HepG2 (cell line): Measurements from ENCODE around the gene SLC29A1. TPM values are rescaled to one million over a fixed set of nuclear protein-coding genes. Genes with fewer than 3 reads are reported as not detected.

ENCODE experiments used
- ARID3A ChIP-seq: IDR thresholded peaks from 2 replicates; pipeline ENCODE4 v1.6.1; 2012; ENCODE audit warnings: low read depth, low read length, improper control_type of control experiment
- ARNT ChIP-seq: fragments of 450-650 bp; IDR thresholded peaks from 2 replicates; pipeline ENCODE4 v1.6.1; 2017
- CTCF ChIP-seq: sonication (generic); formaldehyde crosslinking; IDR thresholded peaks from 2 replicates; pipeline ENCODE4 v1.5.0; 2020; ENCODE audit warnings: mild to moderate bottlenecking, missing genetic modification reagents, moderate library complexity
- DBP ChIP-seq: sonication (generic); formaldehyde crosslinking; IDR thresholded peaks from 2 replicates; pipeline ENCODE4 v1.4.0; 2020; ENCODE audit warnings: missing genetic modification reagents; ENCODE audit errors: not compliant biosample characterization
- FOXO1 ChIP-seq: sonication (generic); formaldehyde crosslinking; IDR thresholded peaks from 2 replicates; pipeline ENCODE4 v1.4.0; 2020; ENCODE audit warnings: missing genetic modification reagents
- FOXP4 ChIP-seq: sonication (generic); formaldehyde crosslinking; IDR thresholded peaks from 2 replicates; pipeline ENCODE4 v1.4.0; 2020; ENCODE audit warnings: missing genetic modification reagents
- GTF3A ChIP-seq: sonication (generic); formaldehyde crosslinking; conservative IDR thresholded peaks from 2 replicates; pipeline ENCODE4 v1.4.0; 2020; ENCODE audit warnings: mild to moderate bottlenecking, missing genetic modification reagents
- MXI1 ChIP-seq: IDR thresholded peaks from 3 replicates; pipeline ENCODE4 v1.6.1; 2012; ENCODE audit warnings: low read depth, low read length, inconsistent platforms, borderline replicate concordance
- PHB2 ChIP-seq: fragments of 450-650 bp; IDR thresholded peaks from 2 replicates; pipeline ENCODE4 v1.6.1; 2018; ENCODE audit not compliant: partially characterized antibody
- RFXAP ChIP-seq: sonication (generic); formaldehyde crosslinking; IDR thresholded peaks from 2 replicates; pipeline ENCODE4 v1.4.0; 2020; ENCODE audit warnings: missing genetic modification reagents, borderline replicate concordance
- SAP130 ChIP-seq: IDR thresholded peaks from 2 replicates; pipeline ENCODE4 v1.6.1; 2016; ENCODE audit warnings: low read depth
- ZBTB21 ChIP-seq: sonication (generic); formaldehyde crosslinking; IDR thresholded peaks from 2 replicates; pipeline ENCODE4 v1.4.0; 2020; ENCODE audit warnings: missing genetic modification reagents
- ZC3H13 ChIP-seq: sonication (generic); formaldehyde crosslinking; IDR thresholded peaks from 2 replicates; pipeline ENCODE4 v1.8.1; 2023; ENCODE audit warnings: mild to moderate bottlenecking, missing genetic modification reagents, moderate library complexity
- ZHX1 ChIP-seq: sonication (generic); formaldehyde crosslinking; IDR thresholded peaks from 2 replicates; pipeline ENCODE4 v1.8.1; 2022; ENCODE audit warnings: low read depth, mild to moderate bottlenecking, missing genetic modification reagents
- ZMYM4 ChIP-seq: sonication (generic); formaldehyde crosslinking; IDR thresholded peaks from 2 replicates; pipeline ENCODE4 v1.8.1; 2023; ENCODE audit warnings: mild to moderate bottlenecking, missing genetic modification reagents
- ZNF564 ChIP-seq: sonication (generic); formaldehyde crosslinking; IDR thresholded peaks from 2 replicates; pipeline ENCODE4 v1.8.1; 2023; ENCODE audit warnings: mild to moderate bottlenecking, missing genetic modification reagents
- ZNF597 ChIP-seq: sonication (generic); formaldehyde crosslinking; IDR thresholded peaks from 2 replicates; pipeline ENCODE4 v1.5.0; 2020; ENCODE audit warnings: missing genetic modification reagents
- polyA plus RNA-seq, 8 experiments: library from polyadenylated mRNA; depleted of rRNA in 3 of 8; stranded (reverse) in 7 of 8; unstranded in 1 of 8; fragments of >200 nt; fragmentation: Illumina TruSeq in 4 of 8; extraction: Trizol in 4 of 8; gene quantifications; 2 replicates each; pipeline versions ENCODE4 v1.2.1 to v1.2.3, GENCODE V29; 2011 to 2016; ENCODE audit warnings: low read depth in 4 of 8, missing spikeins in 1 of 8, mixed read lengths in 1 of 8; ENCODE audit not compliant: insufficient read depth in 1 of 8
- total RNA-seq, 5 experiments: library from RNA; depleted of rRNA; stranded (reverse); fragments of >200 nt; fragmentation: Illumina TruSeq; extraction: Trizol; gene quantifications; 2 replicates each; pipeline ENCODE4 v1.2.3, GENCODE V29; 2016; ENCODE audit warnings: low read depth in 1 of 5

SLC29A1 gene
- total and polyA plus RNA-seq, 2 of the 13 experiments (the other 11 are each of a cell fraction or from before 2014, with no cell fraction given), result 43.2 to 106 TPM

- TF ChIP-seq FOXP4 (CRISPR knock-in tag) (0 out of 2 replicates have a peak, but pooled peaks have one; percentile 46), ZC3H13 (CRISPR knock-in tag) (no peak), ZNF597 (CRISPR knock-in tag) (no peak), RFXAP (CRISPR knock-in tag) (no peak), ARID3A (no peak), SAP130 (CRISPR knock-in tag) (peak; percentile 72), FOXO1 (CRISPR knock-in tag) (peak; percentile 41; the same call in 1 of the 2 replicates), ARNT (no peak), CTCF (CRISPR knock-in tag) (peak; percentile 98), ZHX1 (CRISPR knock-in tag) (no peak), ZNF564 (CRISPR knock-in tag) (no peak), ZMYM4 (peak; percentile 68; the same call in 1 of the 2 replicates), MXI1 (no peak; the same call in 2 of the 3 replicates), PHB2 (no peak), GTF3A (CRISPR knock-in tag) (no peak), DBP (CRISPR knock-in tag) (no peak), ZBTB21 (CRISPR knock-in tag) (no peak)
Measured at GRCh38 chr6:44234101-44235025, 11.0 kb downstream of the SLC29A1 start (continued).
